Mesendoderm (in vitro differentiated cells): Measurements from ENCODE around the gene RAB3C.

Source experiments
- DNase-seq: peaks from one replicate; pipeline ENCODE4 v3.0.0; 2013
- H2AK5ac ChIP-seq: 2 replicates; pipeline ENCODE4 v1.6.1; 2013; ENCODE audit warnings: low read length, inconsistent platforms
- H2BK120ac ChIP-seq: 2 replicates; pipeline ENCODE4 v1.6.1; 2013; ENCODE audit warnings: low read depth, mild to moderate bottlenecking, low read length, moderate library complexity, mixed read lengths
- H2BK15ac ChIP-seq: replicated peaks from 2 replicates; pipeline ENCODE4 v1.6.1; 2013; ENCODE audit warnings: low read depth, mild to moderate bottlenecking, moderate library complexity
- H2BK5ac ChIP-seq: 2 replicates; pipeline ENCODE4 v1.6.1; 2013; ENCODE audit warnings: low read length, inconsistent platforms
- H3K18ac ChIP-seq: 2 replicates; pipeline ENCODE4 v1.6.1; 2013; ENCODE audit warnings: mild to moderate bottlenecking, low read length, mixed read lengths
- H3K23ac ChIP-seq: one replicate; pipeline ENCODE4 v1.6.1; 2013; ENCODE audit warnings: low read length
- H3K27ac ChIP-seq: 2 replicates; pipeline ENCODE4 v1.5.1; 2013; ENCODE audit warnings: low read depth, mild to moderate bottlenecking, inconsistent platforms, low read length, moderate library complexity
- H3K27me3 ChIP-seq: 2 replicates; pipeline ENCODE4 v1.6.1; 2013; ENCODE audit warnings: low read length, control low read depth, mild to moderate bottlenecking, inconsistent platforms; ENCODE audit not compliant: insufficient read depth, poor library complexity
- H3K36me3 ChIP-seq: 2 replicates; pipeline ENCODE4 v1.6.1; 2013; ENCODE audit warnings: low read length, inconsistent platforms; ENCODE audit not compliant: control insufficient read depth, insufficient read depth
- H3K4ac ChIP-seq: one replicate; pipeline ENCODE4 v1.6.1; 2013; ENCODE audit warnings: low read depth, mild to moderate bottlenecking, low read length, moderate library complexity
- H3K4me1 ChIP-seq: 2 replicates; pipeline ENCODE4 v1.6.1; 2013; ENCODE audit warnings: low read depth, low read length, inconsistent platforms; ENCODE audit not compliant: control insufficient read depth
- H3K4me2 ChIP-seq: 2 replicates; pipeline ENCODE4 v1.6.1; 2013; ENCODE audit warnings: low read length
- H3K4me3 ChIP-seq: 2 replicates; pipeline ENCODE4 v1.5.1; 2013; ENCODE audit warnings: mild to moderate bottlenecking, low read length
- H3K56ac ChIP-seq: one replicate; pipeline ENCODE4 v1.6.1; 2013; ENCODE audit warnings: low read length
- H3K79me1 ChIP-seq: 2 replicates; pipeline ENCODE4 v1.6.1; 2013; ENCODE audit warnings: low read length, inconsistent platforms
- H3K79me2 ChIP-seq: 2 replicates; pipeline ENCODE4 v1.6.1; 2013; ENCODE audit warnings: mild to moderate bottlenecking, low read length; ENCODE audit not compliant: control insufficient read depth, insufficient read depth
- H3K9ac ChIP-seq: 2 replicates; pipeline ENCODE4 v1.6.1; 2013; ENCODE audit warnings: low read length, inconsistent platforms
- H4K5ac ChIP-seq: one replicate; pipeline ENCODE4 v1.6.1; 2013; ENCODE audit warnings: low read length
- H4K8ac ChIP-seq: one replicate; pipeline ENCODE4 v1.6.1; 2013; ENCODE audit warnings: low read depth, mild to moderate bottlenecking, control low read depth, low read length, moderate library complexity
- WGBS: extraction: QIAGEN DNeasy Blood & Tissue Kit; methylation state at CpG from one replicate; pipeline ENCODE4 v1.1.7; 2013; ENCODE audit warnings: low lambda C conversion rate, missing lambda C conversion rate; ENCODE audit not compliant: insufficient coverage; ENCODE audit errors: extremely low coverage; 5-methylcytosine and 5-hydroxymethylcytosine counted together

RAB3C gene

DNA sequence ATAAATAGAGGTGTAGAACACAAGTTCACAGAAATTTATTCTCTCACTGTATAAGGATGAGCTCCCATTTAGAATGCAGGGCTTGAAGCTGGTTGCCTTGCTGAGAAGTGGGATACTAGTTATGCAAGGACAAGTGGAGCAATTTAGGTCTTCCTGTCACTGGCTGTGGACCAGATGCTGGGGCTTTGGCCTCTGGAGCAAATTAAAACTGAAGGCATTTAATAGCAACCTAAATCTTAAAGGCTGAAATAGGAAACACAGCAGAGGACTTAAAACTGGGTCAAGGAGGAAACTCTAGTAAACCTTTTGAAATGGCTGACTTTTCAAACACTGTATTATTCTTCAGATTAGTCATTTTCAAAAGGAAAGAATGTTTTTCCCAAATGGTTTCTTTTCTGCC, 319.4 kb downstream of the RAB3C start:
- Histone ChIP-seq H3K4ac (no peak overlapping the region), H3K27me3 (no peaks in the 10 kb centered on the region), H2BK120ac (no peak overlapping the region), H2BK5ac (no peak overlapping the region), H3K4me2 (no peak overlapping the region), H4K5ac (no peak overlapping the region), H3K4me1 (peaks cover 2% of the 10 kb centered on the region), H3K23ac (no peak overlapping the region), H3K79me1 (no peaks in the 10 kb centered on the region), H4K8ac (no peak overlapping the region), H2AK5ac (peak overlapping the region; percentile 40), H3K4me3 (no peak overlapping the region), H3K9ac (no peak overlapping the region), H3K79me2 (no peaks in the 10 kb centered on the region), H3K56ac (no peak overlapping the region), H3K36me3 (no peaks in the 10 kb centered on the region), H3K27ac (no peak overlapping the region), H2BK15ac (no peak overlapping the region), H3K18ac (no peak overlapping the region)
- no peak for DNase-seq

DNA sequence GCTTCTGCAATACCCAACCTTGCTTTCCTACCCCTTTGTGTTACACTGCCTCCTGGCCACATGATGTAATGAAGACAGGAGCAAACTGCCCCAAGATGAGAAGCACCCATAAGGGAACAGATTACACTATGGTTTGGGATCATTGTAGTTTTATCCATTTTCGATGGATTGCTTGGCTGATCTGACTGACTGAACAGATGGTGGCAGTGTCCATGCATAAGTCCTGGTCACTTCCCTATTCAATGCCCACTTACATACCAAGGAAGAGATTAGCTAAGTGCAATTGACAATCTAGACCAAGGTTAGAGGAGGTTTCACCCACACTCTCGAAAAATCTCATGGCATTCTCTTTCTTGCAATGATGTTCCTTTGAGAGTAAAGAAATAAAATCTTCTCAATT, 319.9 kb downstream of the RAB3C start:
- no peak overlapping the region for H4K8ac ChIP-seq
- no peak overlapping the region for H3K9ac ChIP-seq
- no peaks in the 10 kb centered on the region for H3K79me1 ChIP-seq
- DNase-seq, result no peak
- H3K36me3 ChIP-seq, result no peaks in the 10 kb centered on the region
- H2BK15ac ChIP-seq, result no peak overlapping the region
- no peak overlapping the region for H2BK5ac ChIP-seq
- no peak overlapping the region for H3K27ac ChIP-seq
- no peak overlapping the region for H3K56ac ChIP-seq
- H3K23ac ChIP-seq, result no peak overlapping the region
- H3K27me3 ChIP-seq, result no peaks in the 10 kb centered on the region
- H3K4me1 ChIP-seq, result peaks cover 2% of the 10 kb centered on the region
- no CpG with 5 or more reads among the region's 2 CpGs for WGBS
- no peak overlapping the region for H3K4ac ChIP-seq
- no peak overlapping the region for H3K18ac ChIP-seq
- H3K79me2 ChIP-seq, result no peaks in the 10 kb centered on the region
- no peak overlapping the region for H4K5ac ChIP-seq
- H2BK120ac ChIP-seq, result no peak overlapping the region
- H3K4me3 ChIP-seq, result no peak overlapping the region
- H2AK5ac ChIP-seq, result no peak overlapping the region
- no peak overlapping the region for H3K4me2 ChIP-seq

DNA sequence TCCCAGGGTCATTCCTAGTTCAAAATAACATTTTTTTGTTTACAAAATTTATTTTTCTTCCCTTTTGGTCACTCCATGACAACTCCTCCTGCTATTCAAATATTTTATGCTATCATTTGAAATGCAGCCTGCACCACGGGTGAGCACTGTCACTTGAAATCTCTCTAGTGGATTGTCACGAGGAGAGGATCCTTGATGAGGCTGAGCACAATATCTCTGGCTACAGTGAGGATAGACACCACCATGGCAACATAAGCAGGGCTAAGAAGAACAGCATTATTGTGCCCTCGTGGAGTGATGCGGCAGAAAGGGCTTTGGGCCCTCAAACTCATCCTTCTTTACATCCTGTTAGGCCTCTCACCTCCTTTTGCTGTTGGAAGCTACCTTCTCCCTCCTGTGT, 321.9 kb downstream of the RAB3C start:
- Histone ChIP-seq H2BK5ac (no peak overlapping the region), H2AK5ac (no peak overlapping the region), H3K4me1 (no peaks in the 10 kb centered on the region), H3K36me3 (no peaks in the 10 kb centered on the region), H3K27me3 (no peaks in the 10 kb centered on the region), H2BK120ac (no peak overlapping the region), H3K79me2 (no peaks in the 10 kb centered on the region), H3K4me2 (no peak overlapping the region), H3K27ac (no peak overlapping the region), H4K5ac (no peak overlapping the region), H2BK15ac (no peak overlapping the region), H3K4me3 (no peak overlapping the region), H4K8ac (no peak overlapping the region), H3K23ac (no peak overlapping the region), H3K4ac (no peak overlapping the region), H3K56ac (no peak overlapping the region), H3K18ac (no peak overlapping the region), H3K9ac (no peak overlapping the region), H3K79me1 (no peaks in the 10 kb centered on the region)
- WGBS, result no CpG with 5 or more reads among the region's 4 CpGs
- DNase-seq, result no peak

DNA sequence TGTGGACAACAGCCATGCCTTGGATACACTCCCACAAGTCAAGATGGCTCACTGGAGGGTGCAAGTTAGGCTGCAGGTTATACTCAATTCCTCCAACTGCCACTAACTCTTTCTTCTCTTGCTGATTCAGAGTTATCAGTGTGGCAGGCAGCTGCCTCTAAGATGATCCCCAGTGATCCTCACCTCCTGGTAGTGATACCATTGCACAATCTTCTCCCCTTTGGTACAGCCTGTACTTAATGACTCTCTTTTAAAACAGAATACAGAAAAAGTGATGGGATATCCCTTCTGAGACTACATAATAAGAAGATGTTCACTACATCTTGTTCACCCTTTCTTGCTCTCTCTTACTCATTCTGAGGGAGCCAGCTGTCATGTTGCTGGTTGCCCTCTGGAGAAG, 323.1 kb downstream of the RAB3C start:
- Histone ChIP-seq H3K9ac (no peak overlapping the region), H2BK120ac (no peak overlapping the region), H2AK5ac (no peak overlapping the region)

More for the DNA sequence above, 323.1 kb downstream of the RAB3C start:
- H2BK5ac ChIP-seq, result no peak overlapping the region
- no peaks in the 10 kb centered on the region for H3K79me1 ChIP-seq
- H3K23ac ChIP-seq, result no peak overlapping the region
- no peak overlapping the region for H3K4me2 ChIP-seq
- no peak overlapping the region for H3K18ac ChIP-seq
- H3K4ac ChIP-seq, result no peak overlapping the region
- no peaks in the 10 kb centered on the region for H3K79me2 ChIP-seq
- no peak overlapping the region for H4K5ac ChIP-seq
- H3K27ac ChIP-seq, result no peak overlapping the region
- H3K4me1 ChIP-seq, result no peaks in the 10 kb centered on the region
- H4K8ac ChIP-seq, result no peak overlapping the region
- no peak overlapping the region for H2BK15ac ChIP-seq
- H3K4me3 ChIP-seq, result no peak overlapping the region
- no peak overlapping the region for H3K56ac ChIP-seq
- H3K36me3 ChIP-seq, result no peaks in the 10 kb centered on the region
- DNase-seq, result no peak
- no peaks in the 10 kb centered on the region for H3K27me3 ChIP-seq
